K562 (cell line): ENCODE results near the gene SCUBE1. TPM values are rescaled to one million over a fixed set of nuclear protein-coding genes. Genes with fewer than 3 reads are reported as not detected.

Source experiments
- SIN3A ChIP-seq, 2 experiments: fragments of 150-350 bp in 1 of 2; IDR thresholded peaks; 2 replicates each; pipeline ENCODE4 v1.6.1; 2011 to 2016; ENCODE audit warnings: borderline replicate concordance in 2 of 2, low read depth in 2 of 2, low read length in 2 of 2, mild to moderate bottlenecking in 2 of 2, moderate library complexity in 2 of 2; ENCODE audit not compliant: control insufficient read depth in 1 of 2
- STAG1 ChIP-seq: sonication (generic); formaldehyde crosslinking; IDR thresholded peaks from 2 replicates; pipeline ENCODE4 v1.5.0; 2020; ENCODE audit warnings: missing genetic modification reagents, borderline replicate concordance
- polyA plus RNA-seq, 8 experiments: library from polyadenylated mRNA; depleted of rRNA in 4 of 8; stranded (reverse) in 5 of 8; unstranded in 3 of 8; fragments of >200 nt; fragmentation: Nextera tagmentation in 2 of 8; fragmentation: Illumina TruSeq in 1 of 8; extraction: Ambion mirVana in 2 of 8; extraction: Trizol in 1 of 8; gene quantifications; 2 replicates each; pipeline versions ENCODE4 v1.2.1 to v1.2.3, GENCODE V29; 2011 to 2014; ENCODE audit warnings: inconsistent platforms in 1 of 8, missing spikeins in 1 of 8
- total RNA-seq, 7 experiments: library from RNA; depleted of rRNA in 6 of 7; stranded (reverse); fragments of >200 nt in 6 of 7; fragmentation: Illumina TruSeq in 2 of 7; extraction: Trizol in 2 of 7; gene quantifications; 2 replicates each; pipeline versions ENCODE4 v1.2.1 to v1.2.3, GENCODE V29; 2011 to 2021; ENCODE audit warnings: low replicate concordance in 1 of 7
- TF ChIP-seq, protein P1 (sequence below), 2 experiments: fragments of 450-650 bp; formaldehyde crosslinking in 1 of 2; IDR thresholded peaks; 2 replicates each; pipeline versions ENCODE4 v1.4.0 to v1.6.1; 2014 to 2020; ENCODE audit warnings: mild to moderate bottlenecking in 2 of 2, borderline replicate concordance in 1 of 2, low read depth in 1 of 2

SCUBE1 gene
- total and polyA plus RNA-seq, 9 of the 15 experiments (the other 6 are each of a cell fraction or from before 2014, with no cell fraction given): 0.03 to 0.47 (median 0.29) TPM; not detected in 6

DNA sequence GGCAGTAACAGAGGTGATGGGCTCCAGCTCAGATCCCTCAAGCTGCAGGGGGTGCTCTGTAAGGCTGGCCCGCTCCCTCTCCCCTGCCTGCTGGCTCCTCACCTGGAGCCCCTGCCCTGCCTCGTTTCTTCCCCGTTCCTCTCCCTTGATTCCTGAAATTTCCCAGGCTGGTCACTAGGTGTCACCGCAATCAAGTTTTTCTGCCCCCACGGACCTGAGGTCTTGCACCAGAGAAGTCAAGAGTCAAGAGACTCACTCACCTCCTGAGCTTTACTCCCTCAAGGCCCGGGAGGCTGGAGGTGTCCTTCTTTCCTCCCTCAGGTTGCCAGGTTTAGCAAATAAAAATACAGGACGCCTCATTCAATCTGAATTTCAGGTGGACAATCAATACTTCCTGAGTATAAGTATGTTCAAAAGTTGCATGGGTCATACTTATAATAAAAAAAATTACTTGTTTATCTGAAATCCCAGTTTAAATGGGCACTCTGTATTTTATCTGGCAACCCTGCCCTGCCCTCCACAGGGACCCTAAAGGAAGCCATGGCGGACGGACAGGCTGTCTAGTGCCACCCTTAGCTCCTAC, 69.2 kb downstream of the SCUBE1 start (continued):
- TF ChIP-seq, protein P1, sequence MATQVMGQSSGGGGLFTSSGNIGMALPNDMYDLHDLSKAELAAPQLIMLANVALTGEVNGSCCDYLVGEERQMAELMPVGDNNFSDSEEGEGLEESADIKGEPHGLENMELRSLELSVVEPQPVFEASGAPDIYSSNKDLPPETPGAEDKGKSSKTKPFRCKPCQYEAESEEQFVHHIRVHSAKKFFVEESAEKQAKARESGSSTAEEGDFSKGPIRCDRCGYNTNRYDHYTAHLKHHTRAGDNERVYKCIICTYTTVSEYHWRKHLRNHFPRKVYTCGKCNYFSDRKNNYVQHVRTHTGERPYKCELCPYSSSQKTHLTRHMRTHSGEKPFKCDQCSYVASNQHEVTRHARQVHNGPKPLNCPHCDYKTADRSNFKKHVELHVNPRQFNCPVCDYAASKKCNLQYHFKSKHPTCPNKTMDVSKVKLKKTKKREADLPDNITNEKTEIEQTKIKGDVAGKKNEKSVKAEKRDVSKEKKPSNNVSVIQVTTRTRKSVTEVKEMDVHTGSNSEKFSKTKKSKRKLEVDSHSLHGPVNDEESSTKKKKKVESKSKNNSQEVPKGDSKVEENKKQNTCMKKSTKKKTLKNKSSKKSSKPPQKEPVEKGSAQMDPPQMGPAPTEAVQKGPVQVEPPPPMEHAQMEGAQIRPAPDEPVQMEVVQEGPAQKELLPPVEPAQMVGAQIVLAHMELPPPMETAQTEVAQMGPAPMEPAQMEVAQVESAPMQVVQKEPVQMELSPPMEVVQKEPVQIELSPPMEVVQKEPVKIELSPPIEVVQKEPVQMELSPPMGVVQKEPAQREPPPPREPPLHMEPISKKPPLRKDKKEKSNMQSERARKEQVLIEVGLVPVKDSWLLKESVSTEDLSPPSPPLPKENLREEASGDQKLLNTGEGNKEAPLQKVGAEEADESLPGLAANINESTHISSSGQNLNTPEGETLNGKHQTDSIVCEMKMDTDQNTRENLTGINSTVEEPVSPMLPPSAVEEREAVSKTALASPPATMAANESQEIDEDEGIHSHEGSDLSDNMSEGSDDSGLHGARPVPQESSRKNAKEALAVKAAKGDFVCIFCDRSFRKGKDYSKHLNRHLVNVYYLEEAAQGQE (IDR thresholded peaks at IDR 0.05; ENCODE audit: borderline replicate concordance): peak; percentile 74
- TF ChIP-seq, protein P1 (CRISPR knock-in tag; IDR thresholded peaks at IDR 0.05; ENCODE audit: low read depth): no peak
- TF ChIP-seq STAG1 (CRISPR knock-in tag) (peak; percentile 42; the same call in 1 of the 2 replicates), SIN3A (IDR thresholded peaks at IDR 0.05; ENCODE audit: borderline replicate concordance in 2 of 2, control insufficient read depth in 1 of 2, low read depth in 2 of 2, low read length in 2 of 2) (no peak)
